Activated naive CD4-positive, alpha-beta T cell (primary cell): Measurements from ENCODE around the gene CKAP5.

ENCODE experiments used
- DNase-seq, 4 experiments: peaks; one replicate each; lab custom pipeline; 2025; lab: John Stamatoyannopoulos, UW

The CKAP5 gene

GRCh38 chr11:46698597-46698996 lies 147.5 kb downstream of the CKAP5 start:
- no peak for DNase-seq

DNA sequence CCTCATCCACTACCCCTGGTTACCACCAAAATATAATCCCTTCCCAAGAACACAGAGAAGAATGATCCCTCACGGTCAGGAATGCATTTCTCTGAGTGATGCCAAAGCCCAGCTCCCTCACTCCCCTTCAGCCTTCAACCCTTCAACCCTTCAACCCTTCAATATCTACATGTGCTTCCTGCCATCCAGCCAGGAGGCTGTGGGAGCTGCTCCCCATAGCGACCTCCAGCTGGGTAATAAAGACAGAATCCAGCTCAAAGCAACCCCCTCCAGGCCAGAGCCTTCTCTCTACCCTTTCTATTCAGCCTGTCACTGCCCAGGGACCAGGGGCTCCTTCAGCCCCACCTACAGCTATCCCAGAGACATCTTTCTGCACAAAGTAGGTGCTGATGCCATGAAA lies 148.4 kb downstream of the CKAP5 start:
- no peak for DNase-seq

DNA sequence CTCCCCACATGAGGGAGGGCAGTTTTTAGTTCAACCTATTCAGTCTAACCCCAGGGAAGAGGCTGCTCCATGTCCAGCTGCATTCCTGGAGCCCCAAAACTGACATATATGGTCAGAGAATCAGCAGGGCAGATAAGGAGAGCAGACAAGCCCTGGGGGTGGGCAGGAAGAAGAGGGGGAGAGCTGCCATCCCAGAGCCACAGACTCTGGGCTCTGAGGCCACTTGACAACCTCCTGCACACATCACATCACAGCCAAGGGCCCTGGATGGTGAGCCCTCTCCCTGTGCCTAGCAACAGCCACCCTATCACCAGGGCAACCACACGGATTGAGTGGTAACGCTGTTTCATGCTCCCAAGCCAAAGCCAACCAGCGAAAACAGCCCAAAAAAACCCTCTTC lies 148.8 kb downstream of the CKAP5 start:
- DNase-seq = no peak

DNA sequence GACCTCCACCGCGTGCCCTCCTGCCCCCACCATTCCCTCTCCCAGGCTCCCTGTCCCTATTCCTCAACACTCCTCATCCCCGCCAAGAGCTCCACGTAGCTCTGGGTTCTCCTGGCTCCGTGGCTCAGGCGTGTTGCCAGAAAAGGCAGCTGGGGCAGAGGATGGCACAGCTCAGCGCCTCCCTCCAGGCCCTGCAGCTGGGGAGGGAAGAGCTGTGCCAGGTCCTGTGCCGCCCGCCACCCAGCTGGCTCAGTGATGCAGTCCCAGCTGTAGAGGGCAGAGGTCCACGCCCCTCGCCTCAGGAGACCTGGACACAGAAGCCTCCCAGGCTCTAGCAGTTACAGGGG lies 149.9 kb downstream of the CKAP5 start:
- no peak for DNase-seq

DNA sequence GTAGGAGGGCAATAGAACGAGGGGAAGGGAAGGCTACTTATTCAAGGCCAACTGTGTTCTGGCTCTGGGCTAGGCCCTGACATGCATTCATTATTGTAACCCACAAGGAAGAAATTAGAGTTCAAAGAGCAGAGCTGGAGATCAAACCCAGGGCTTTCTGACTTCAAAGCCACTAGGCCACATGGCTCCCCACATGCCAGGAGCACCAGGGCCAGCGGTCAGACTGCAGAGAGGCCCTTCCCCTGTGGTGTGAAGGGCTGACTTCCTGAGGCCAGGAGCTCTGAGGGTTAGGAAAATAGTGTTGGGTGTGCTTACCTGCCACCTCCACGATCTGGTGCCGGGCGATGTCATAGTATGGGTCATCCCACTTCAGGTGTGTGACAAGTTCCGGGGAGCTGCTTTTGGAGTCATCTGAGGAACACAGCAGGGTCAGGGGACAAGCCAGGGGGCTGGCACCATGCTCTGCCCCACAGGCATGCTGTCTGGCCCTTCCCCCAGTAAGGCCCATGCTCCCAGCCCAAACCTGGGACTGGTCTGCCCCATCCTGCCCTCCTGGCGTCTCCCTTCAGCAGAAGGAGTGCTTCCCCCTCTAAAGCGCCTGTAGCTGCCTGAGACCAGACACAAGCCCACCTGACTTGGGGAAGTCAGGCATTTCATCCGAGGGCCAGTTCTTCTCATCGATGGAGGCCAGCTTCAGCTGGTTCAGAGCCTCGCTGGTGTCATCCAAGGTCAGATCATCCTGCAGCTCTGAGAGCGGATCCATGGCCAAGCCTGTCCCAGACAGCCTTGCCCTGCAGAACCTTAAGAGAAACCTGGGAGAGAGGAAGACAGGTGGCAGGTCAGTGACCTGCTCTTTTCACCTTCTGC lies 150.5 kb downstream of the CKAP5 start:
- no peak for DNase-seq

GRCh38 chr11:46694607-46695006 lies 151.5 kb downstream of the CKAP5 start:
- DNase-seq = no peak

GRCh38 chr11:46694072-46694471 lies 152.0 kb downstream of the CKAP5 start:
- DNase-seq = no peak

- DNase-seq = no peak
These were observed 152.5 kb downstream of the CKAP5 start for GRCh38 chr11:46693597-46694012.
